ENCODE results near the gene CCR6.

- TF ChIP-seq POLR2A (IDR thresholded peaks at IDR 0.05), result no peak
- TF ChIP-seq CTCF (IDR thresholded peaks at IDR 0.05 in 4 of 5, conservative IDR thresholded peaks at IDR 0.05 in 1 of 5), result no peak
Observed at GRCh38 chr6:167113935-167114910, 8.7 kb upstream of the CCR6 start.

Data from gastrocnemius medialis (tissue), 4 donors.